Panc1 (cell line): ENCODE data around the gene KLC1. TPM values are rescaled to one million over a fixed set of nuclear protein-coding genes. Genes with fewer than 3 reads are reported as not detected.

Experiments used
- ATAC-seq: fragments of 200-7000 bp; cut with Tn5 transposase; 2 replicates; pipeline ENCODE4 v1.9.1; 2020; ENCODE audit warnings: mild to moderate bottlenecking, moderate library complexity
- BruUV-seq: library from RNA; stranded (reverse); fragments of 400-500 nt; replicated peaks from 2 replicates; lab custom pipeline; 2021; lab: Mats Ljungman, UMichigan
- CTCF ChIA-PET: fragments of 300-600 bp; sonication (Branson Sonifier 250); formaldehyde crosslinking; loops from one replicate; lab custom pipeline; 2022; ENCODE audit warnings: antibody characterized with exemption; lab: Charles Lee
- POLR2A ChIA-PET: fragments of 300-600 bp; sonication (Branson Sonifier 250); formaldehyde crosslinking; loops from one replicate; lab custom pipeline; 2022; ENCODE audit warnings: antibody characterized with exemption; lab: Charles Lee
- DNase-seq: peaks from one replicate; pipeline ENCODE4 v3.0.0-alpha.2; 2010; ENCODE audit warnings: low read depth, low spot score
- H3K27ac ChIP-seq: 2 replicates; pipeline ENCODE4 v1.5.1; 2011; ENCODE audit warnings: mild to moderate bottlenecking, low read length, inconsistent platforms
- H3K27me3 ChIP-seq: fragments of 200-500 bp; sonication (Bioruptor generic); 2 replicates; pipeline ENCODE4 v1.6.0; 2014; ENCODE audit warnings: low read length, inconsistent platforms; ENCODE audit not compliant: control insufficient read depth, insufficient read depth
- H3K36me3 ChIP-seq: fragments of 200-500 bp; sonication (Bioruptor generic); 2 replicates; pipeline ENCODE4 v1.5.1; 2014; ENCODE audit warnings: inconsistent platforms, mild to moderate bottlenecking, low read length, moderate library complexity; ENCODE audit not compliant: control insufficient read depth, insufficient read depth
- H3K4me1 ChIP-seq: 2 replicates; pipeline ENCODE4 v1.5.1; 2011; ENCODE audit warnings: inconsistent platforms, mild to moderate bottlenecking, low read length, moderate library complexity; ENCODE audit not compliant: control insufficient read depth, insufficient read depth
- H3K4me3 ChIP-seq, 2 experiments: 2 replicates each; pipeline ENCODE4 v1.5.1; 2011 to 2012; ENCODE audit warnings: low read depth in 2 of 2, low read length in 2 of 2, mild to moderate bottlenecking in 2 of 2, inconsistent platforms in 1 of 2, moderate library complexity in 1 of 2
- H3K9me3 ChIP-seq: fragments of 200-500 bp; sonication (Bioruptor generic); 2 replicates; pipeline ENCODE4 v1.5.1; 2014; ENCODE audit warnings: low read depth, mild to moderate bottlenecking, inconsistent platforms, low read length, moderate library complexity; ENCODE audit not compliant: control insufficient read depth, insufficient read depth
- CTCF ChIP-seq: fragments of 450-650 bp; IDR thresholded peaks from 2 replicates; pipeline ENCODE4 v1.5.1; 2017; ENCODE audit warnings: mild to moderate bottlenecking
- POLR2AphosphoS5 ChIP-seq: IDR thresholded peaks from 2 replicates; pipeline ENCODE4 v1.6.1; 2012; ENCODE audit warnings: mild to moderate bottlenecking, low read depth, low read length, moderate library complexity
- REST ChIP-seq, 2 experiments: IDR thresholded peaks; 2 replicates each; pipeline ENCODE4 v1.6.1; 2011 to 2012; ENCODE audit warnings: low read depth in 2 of 2, control low read depth in 1 of 2, low read length in 1 of 2, mild to moderate bottlenecking in 1 of 2, moderate library complexity in 1 of 2; ENCODE audit not compliant: insufficient read depth in 1 of 2
- SIN3A ChIP-seq: IDR thresholded peaks from 2 replicates; pipeline ENCODE4 v1.6.1; 2012; ENCODE audit warnings: low read depth, mild to moderate bottlenecking, low read length, moderate library complexity, borderline replicate concordance; ENCODE audit not compliant: insufficient read depth
- TCF7L2 ChIP-seq: IDR thresholded peaks from 2 replicates; pipeline ENCODE4 v1.6.1; 2011; ENCODE audit warnings: mild to moderate bottlenecking, low read depth, low read length, inconsistent platforms
- in situ Hi-C: cut with HindIII; loops from 2 replicates; pipeline ENCODE4 v1.10.0; 2016; ENCODE audit warnings: low sequenced_read_pairs, low pct_unique_long_range_greater_than_20kb
- intact Hi-C: fragments of 100-400 bp; cut with micrococcal nuclease; formaldehyde crosslinking; loops from one replicate; pipeline ENCODE4 v1.10.0; 2022; ENCODE audit not compliant: unreplicated experiment
- total RNA-seq: library from RNA; stranded (reverse); gene quantifications from one replicate; pipeline ENCODE4 v1.2.1, GENCODE V29; 2021; ENCODE audit not compliant: unreplicated experiment

KLC1 gene
- total RNA-seq, 1 experiment from 2014 or later = 98.0 TPM

GRCh38 chr14:103731481-103731880 is 102.5 kb downstream of the KLC1 start:
- ChIA-PET CTCF (no interaction called here), POLR2A (no interaction called here)
- in situ Hi-C loops (no loop called here), intact Hi-C loops (no loop called here)
- Histone ChIP-seq H3K4me3 (no peak overlapping the region), H3K27me3 (no peaks in the 10 kb centered on the region), H3K9me3 (no peaks in the 10 kb centered on the region), H3K27ac (no peak overlapping the region), H3K4me1 (no peaks in the 10 kb centered on the region), H3K36me3 (no peaks in the 10 kb centered on the region; the same call in 1 of the 2 replicates)
- TF ChIP-seq REST (IDR thresholded peaks at IDR 0.05; ENCODE audit: insufficient read depth in 1 of 2, low read depth in 2 of 2, low read length in 1 of 2) (no peak), CTCF (no peak), SIN3A (no peak), POLR2AphosphoS5 (no peak), TCF7L2 (no peak)
- BruUV-seq = no TSS peak
- ATAC-seq = no peak
- DNase-seq = no peak

- intact Hi-C loops = no loop called here
- Histone ChIP-seq H3K9me3 (no peaks in the 10 kb centered on the region), H3K27me3 (no peaks in the 10 kb centered on the region), H3K4me1 (no peaks in the 10 kb centered on the region), H3K4me3 (no peak overlapping the region), H3K27ac (no peak overlapping the region), H3K36me3 (no peaks in the 10 kb centered on the region; the same call in 1 of the 2 replicates)
- in situ Hi-C loops = no loop called here
- no peak for DNase-seq
- no TSS peak for BruUV-seq
- ATAC-seq = no peak
- no peak for TF ChIP-seq POLR2AphosphoS5
- TF ChIP-seq CTCF = no peak
- TF ChIP-seq SIN3A = no peak
- TF ChIP-seq TCF7L2 = no peak
- no peak for TF ChIP-seq REST (IDR thresholded peaks at IDR 0.05; ENCODE audit: insufficient read depth in 1 of 2, low read depth in 2 of 2, low read length in 1 of 2)
- CTCF ChIA-PET = no interaction called here
- POLR2A ChIA-PET = interaction anchor here (0.6 kb wide), 1 partner anchor 140 kb away, joined by 8 read pairs; no protein-coding TSS in a partner anchor
These were observed 103.2 kb downstream of the KLC1 start for GRCh38 chr14:103731916-103732867.
